Calu3 (cell line): Measurements from ENCODE around the gene PWWP2A. TPM values are rescaled to one million over a fixed set of nuclear protein-coding genes. Genes with fewer than 3 reads are reported as not detected.

Source experiments
- Bru-seq: library from RNA; stranded (reverse); fragments of 400-500 nt; gene quantifications from one replicate; lab custom pipeline; 2021; lab: Mats Ljungman, UMichigan
- BruChase-seq, 2 experiments: library from RNA; stranded (reverse); fragments of 400-500 nt; gene quantifications; one replicate each; lab custom pipeline; 2021; lab: Mats Ljungman, UMichigan
- BruUV-seq: library from RNA; stranded (reverse); fragments of 400-500 nt; replicated peaks from 2 replicates; lab custom pipeline; 2021; lab: Mats Ljungman, UMichigan
- CTCF ChIA-PET: fragments of 300-600 bp; sonication (Branson Sonifier 250); formaldehyde crosslinking; loops from one replicate; lab custom pipeline; 2022; ENCODE audit warnings: antibody characterized with exemption; lab: Charles Lee
- DNase-seq: peaks from one replicate; pipeline ENCODE4 v3.0.0; 2022
- H3K27ac Mint-ChIP-seq: one replicate; pipeline ENCODE4 v1.8.0; 2022; ENCODE audit warnings: mixed read lengths; ENCODE audit not compliant: unreplicated experiment
- H3K27me3 Mint-ChIP-seq: one replicate; pipeline ENCODE4 v1.8.0; 2022; ENCODE audit warnings: mixed read lengths; ENCODE audit not compliant: unreplicated experiment
- H3K36me3 Mint-ChIP-seq: one replicate; pipeline ENCODE4 v1.8.0; 2022; ENCODE audit warnings: mild to moderate bottlenecking, moderate library complexity, mixed read lengths; ENCODE audit not compliant: insufficient read depth, unreplicated experiment
- H3K4me1 Mint-ChIP-seq: one replicate; pipeline ENCODE4 v1.8.0; 2022; ENCODE audit warnings: mild to moderate bottlenecking, low read depth, mixed read lengths; ENCODE audit not compliant: unreplicated experiment
- H3K4me3 Mint-ChIP-seq: one replicate; pipeline ENCODE4 v1.8.0; 2022; ENCODE audit warnings: mild to moderate bottlenecking, low read depth, moderate library complexity, mixed read lengths; ENCODE audit not compliant: unreplicated experiment
- H3K9me3 Mint-ChIP-seq: one replicate; pipeline ENCODE4 v1.8.0; 2022; ENCODE audit warnings: low read depth, mixed read lengths; ENCODE audit not compliant: unreplicated experiment
- CTCF ChIP-seq: fragments of 200-600 bp; IDR thresholded peaks from one replicate; pipeline ENCODE4 v1.8.0; 2022; ENCODE audit warnings: antibody characterized with exemption; ENCODE audit not compliant: unreplicated experiment
- intact Hi-C: fragments of 100-400 bp; cut with micrococcal nuclease; formaldehyde crosslinking; loops from one replicate; pipeline ENCODE4 v1.10.0; 2022; ENCODE audit not compliant: unreplicated experiment
- long read RNA-seq: library from polyadenylated mRNA; stranded (forward); transcript quantifications from one replicate; pipeline ENCODE4 v2.0.0, GENCODE V29; 2022
- total RNA-seq: library from RNA; stranded (reverse); gene quantifications from 2 replicates; pipeline ENCODE4 v1.2.3, GENCODE V29; 2022

Gene PWWP2A
- total RNA-seq = 33.4 and 36.4 TPM in 2 replicates
- percentile 85 among the genes with signal in this experiment for Bru-seq, nascent RNA
- percentile 87 among the genes with signal in this experiment for BruChase-seq, experiment 1, labeled RNA remaining after a 6-hour chase
- BruChase-seq, experiment 2, labeled RNA remaining after a 2-hour chase = percentile 92 among the genes with signal in this experiment
- long read RNA-seq, transcript PWWP2A-205 (3 exons, 1,819 nt) = minor isoform, 5 of 50 reads
- long read RNA-seq, transcript PWWP2A-201 (2 exons, 3,346 nt) = major isoform, 17 of 50 reads
- long read RNA-seq, partial matches to known transcripts = 2 of 50 reads
- long read RNA-seq, other reads (novel, unspliced or antisense) = 21 of 50 reads

DNA sequence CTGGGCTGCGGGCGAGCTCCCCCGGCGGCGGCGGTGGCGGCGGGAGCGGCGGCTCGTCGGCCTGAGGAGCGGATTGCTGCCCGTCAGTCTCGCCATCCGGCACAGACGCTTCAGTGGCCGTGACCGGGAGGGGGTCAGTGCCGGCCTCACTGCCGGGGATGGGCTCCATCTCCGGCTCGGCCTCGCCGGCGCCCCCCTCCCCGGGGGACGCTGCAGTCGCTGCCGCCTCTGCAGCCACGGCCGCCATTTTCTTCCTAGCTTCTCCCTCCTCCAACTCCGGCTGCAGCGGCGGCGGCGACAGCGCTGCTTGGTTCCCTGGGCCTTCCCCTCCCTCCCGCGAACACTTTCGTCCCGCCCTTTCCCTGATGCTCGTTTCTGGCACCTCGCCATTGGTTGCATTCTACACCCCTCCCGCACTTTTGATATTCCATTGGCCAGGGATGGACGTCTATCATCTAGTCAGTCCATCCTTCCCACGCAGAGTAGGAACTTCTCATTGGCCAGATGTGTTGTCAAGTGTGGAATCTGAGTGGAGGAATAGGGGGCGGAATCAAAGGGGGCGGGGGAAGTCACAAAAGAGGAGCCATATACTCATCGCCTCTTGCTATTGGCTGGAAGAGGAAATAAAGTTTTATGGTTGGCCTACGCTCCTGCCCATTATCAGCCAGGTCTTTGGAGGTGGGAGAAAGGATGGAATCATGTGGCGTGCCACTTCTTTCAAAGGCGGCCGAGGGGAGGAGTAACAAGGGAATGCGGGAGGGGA is at the start of gene PWWP2A:
TSS of gene PWWP2A (minus strand) at position 309 of the 763 bp plus-strand sequence. CDS start at position 247, 62 bp downstream.
- CTCF ChIA-PET = interaction anchor here (0.6 to 1.5 kb wide), 3 partner anchors 46 to 1316 kb away, joined by 4 to 6 read pairs (median 4); no protein-coding TSS in a partner anchor
- BruUV-seq = no TSS peak
- intact Hi-C loops = loop anchor here (1.0 kb wide), 1 partner anchor 46 kb away; no protein-coding TSS in a partner anchor
- Mint-ChIP-seq H3K9me3 (no peaks in the 10 kb centered on the region), H3K4me1 (peaks cover 9% of the 10 kb centered on the region), H3K27ac (peak within 1 kb of the TSS; percentile 90), H3K27me3 (no peaks in the 10 kb centered on the region), H3K4me3 (peak within 1 kb of the TSS; percentile 77), H3K36me3 (peaks cover 43% of the 10 kb centered on the region)
- no peak for TF ChIP-seq CTCF
- DNase-seq = peak; percentile 99

DNA sequence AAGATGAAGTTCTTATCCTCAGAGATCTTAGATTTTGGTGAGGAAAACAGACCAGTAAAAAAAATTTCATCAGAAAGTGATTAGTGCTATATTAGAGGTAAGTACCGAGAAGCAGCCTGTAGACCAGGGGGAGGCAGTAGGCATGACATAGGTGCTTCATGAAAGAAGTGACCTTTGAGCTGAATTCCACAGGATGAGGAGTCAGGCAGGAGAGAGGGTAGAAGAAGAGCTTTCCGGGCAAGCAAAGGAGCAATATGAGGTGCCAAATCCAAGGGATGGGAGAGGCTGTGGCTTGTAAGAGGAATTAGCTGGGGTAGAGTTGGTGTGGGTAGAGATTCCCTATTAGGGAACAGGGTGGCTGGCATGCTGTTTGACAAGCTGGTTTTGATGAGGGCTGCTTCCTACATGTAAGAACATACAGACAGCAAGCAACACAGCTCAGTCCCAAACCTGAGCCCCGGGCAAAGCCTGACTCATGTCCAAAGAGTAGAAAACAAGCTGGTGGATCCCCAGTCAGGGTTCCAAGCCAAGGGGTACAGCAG is 48.4 kb upstream of the PWWP2A start:
- Mint-ChIP-seq H3K4me3 (no peak overlapping the region), H3K27me3 (no peaks in the 10 kb centered on the region), H3K27ac (no peak overlapping the region), H3K36me3 (peaks cover 11% of the 10 kb centered on the region), H3K9me3 (no peaks in the 10 kb centered on the region), H3K4me1 (peaks cover 46% of the 10 kb centered on the region)
- CTCF ChIA-PET = interaction anchor here (0.5 to 0.7 kb wide), 2 partner anchors 8 to 51 kb away, joined by 3 to 4 read pairs; no protein-coding TSS in a partner anchor
- intact Hi-C loops = no loop called here
- no TSS peak for BruUV-seq
- TF ChIP-seq CTCF = no peak
- no peak for DNase-seq

GRCh38 chr5:160166973-160167623 is 47.8 kb upstream of the PWWP2A start:
- peaks cover 44% of the 10 kb centered on the region for H3K4me1 Mint-ChIP-seq

More at GRCh38 chr5:160166973-160167623, 47.8 kb upstream of the PWWP2A start:
- H3K4me3 Mint-ChIP-seq = no peak overlapping the region
- peaks cover 11% of the 10 kb centered on the region for H3K36me3 Mint-ChIP-seq
- no TSS peak for BruUV-seq
- CTCF ChIA-PET = interaction anchor here (0.7 kb wide), 1 partner anchor 9 kb away, joined by 3 read pairs; no protein-coding TSS in a partner anchor
- DNase-seq = no peak
- H3K27ac Mint-ChIP-seq = no peak overlapping the region
- no peak for TF ChIP-seq CTCF
- intact Hi-C loops = no loop called here
- no peaks in the 10 kb centered on the region for H3K27me3 Mint-ChIP-seq
- no peaks in the 10 kb centered on the region for H3K9me3 Mint-ChIP-seq
